BLaER1 (cell line): Measurements from ENCODE around the gene DNASE1.

Experiments used
- H3K27ac ChIP-seq: shearing (Covaris generic); formaldehyde crosslinking; 2 replicates; pipeline ENCODE4 v1.8.1; 2022
- H3K27me3 ChIP-seq: shearing (Covaris generic); formaldehyde crosslinking; 2 replicates; pipeline ENCODE4 v1.8.1; 2022
- H3K36me3 ChIP-seq: shearing (Covaris generic); formaldehyde crosslinking; 2 replicates; pipeline ENCODE4 v1.8.1; 2022
- H3K4me1 ChIP-seq: shearing (Covaris generic); formaldehyde crosslinking; 2 replicates; pipeline ENCODE4 v1.8.1; 2022
- H3K4me2 ChIP-seq: shearing (Covaris generic); formaldehyde crosslinking; 2 replicates; pipeline ENCODE4 v1.8.1; 2022
- H3K4me3 ChIP-seq: shearing (Covaris generic); formaldehyde crosslinking; 2 replicates; pipeline ENCODE4 v1.8.1; 2022
- H3K9ac ChIP-seq: shearing (Covaris generic); formaldehyde crosslinking; 2 replicates; pipeline ENCODE4 v1.8.1; 2022
- H3K9me3 ChIP-seq: shearing (Covaris generic); formaldehyde crosslinking; 2 replicates; pipeline ENCODE4 v1.8.1; 2022
- H4K20me1 ChIP-seq: shearing (Covaris generic); formaldehyde crosslinking; 2 replicates; pipeline ENCODE4 v1.8.1; 2022
- Cebpa-rat ChIP-seq: shearing (Covaris generic); IDR thresholded peaks from 2 replicates; pipeline ENCODE4 v1.8.1; 2022

The DNASE1 gene

GRCh38 chr16:3640632-3641501 is 13.6 kb upstream of the DNASE1 start:
- H3K4me1 ChIP-seq, result peaks cover 55% of the 10 kb centered on the region
- H3K27ac ChIP-seq, result no peak overlapping the region
- H3K4me2 ChIP-seq, result no peak overlapping the region
- no peak for TF ChIP-seq Cebpa-rat
- peaks cover 28% of the 10 kb centered on the region; the same call in 1 of the 2 replicates for H4K20me1 ChIP-seq
- H3K36me3 ChIP-seq, result peaks cover 28% of the 10 kb centered on the region
- H3K9ac ChIP-seq, result no peak overlapping the region
- H3K9me3 ChIP-seq, result no peaks in the 10 kb centered on the region
- no peak overlapping the region for H3K4me3 ChIP-seq
- H3K27me3 ChIP-seq, result no peaks in the 10 kb centered on the region

- H3K9me3 ChIP-seq, result no peaks in the 10 kb centered on the region
- H3K4me2 ChIP-seq, result peak overlapping the region; percentile 46
- no peaks in the 10 kb centered on the region for H3K27me3 ChIP-seq
- peaks cover 28% of the 10 kb centered on the region; the same call in 1 of the 2 replicates for H4K20me1 ChIP-seq
- no peak overlapping the region for H3K4me3 ChIP-seq
- H3K36me3 ChIP-seq, result peaks cover 28% of the 10 kb centered on the region
- no peak for TF ChIP-seq Cebpa-rat
- 0 out of 2 replicates have a peak overlapping the region, but pooled peaks have one; percentile 37 for H3K9ac ChIP-seq
- no peak overlapping the region for H3K27ac ChIP-seq
- H3K4me1 ChIP-seq, result peaks cover 62% of the 10 kb centered on the region
Measured at GRCh38 chr16:3641801-3642396, 12.6 kb upstream of the DNASE1 start.

GRCh38 chr16:3642397-3643094 is 11.9 kb upstream of the DNASE1 start:
- Histone ChIP-seq H3K27ac (0 out of 2 replicates have a peak overlapping the region, but pooled peaks have one; percentile 19), H3K9ac (0 out of 2 replicates have a peak overlapping the region, but pooled peaks have one; percentile 37), H3K27me3 (no peaks in the 10 kb centered on the region), H3K4me2 (peak overlapping the region; percentile 46), H3K4me3 (no peak overlapping the region), H4K20me1 (peaks cover 28% of the 10 kb centered on the region; the same call in 1 of the 2 replicates), H3K36me3 (peaks cover 33% of the 10 kb centered on the region), H3K4me1 (peaks cover 60% of the 10 kb centered on the region), H3K9me3 (no peaks in the 10 kb centered on the region)
- TF ChIP-seq Cebpa-rat, result no peak

GRCh38 chr16:3643095-3643730 is 11.3 kb upstream of the DNASE1 start:
- Histone ChIP-seq H3K27ac (0 out of 2 replicates have a peak overlapping the region, but pooled peaks have one; percentile 19), H3K9me3 (no peaks in the 10 kb centered on the region), H3K4me1 (peaks cover 53% of the 10 kb centered on the region), H3K36me3 (peaks cover 39% of the 10 kb centered on the region), H4K20me1 (peaks cover 28% of the 10 kb centered on the region; the same call in 1 of the 2 replicates), H3K9ac (0 out of 2 replicates have a peak overlapping the region, but pooled peaks have one; percentile 37), H3K4me2 (peak overlapping the region; percentile 46), H3K27me3 (no peaks in the 10 kb centered on the region), H3K4me3 (no peak overlapping the region)
- TF ChIP-seq Cebpa-rat, result no peak

- peaks cover 42% of the 10 kb centered on the region for H3K36me3 ChIP-seq
- H3K4me2 ChIP-seq, result peak overlapping the region; percentile 81
- H3K4me3 ChIP-seq, result no peak overlapping the region
- no peaks in the 10 kb centered on the region for H3K9me3 ChIP-seq
- H3K27ac ChIP-seq, result peak overlapping the region; percentile 64
- TF ChIP-seq Cebpa-rat, result no peak
- H3K27me3 ChIP-seq, result no peaks in the 10 kb centered on the region
- H4K20me1 ChIP-seq, result peaks cover 28% of the 10 kb centered on the region; the same call in 1 of the 2 replicates
- H3K9ac ChIP-seq, result no peak overlapping the region
- H3K4me1 ChIP-seq, result peaks cover 52% of the 10 kb centered on the region
Measured at GRCh38 chr16:3645108-3645503, 9.4 kb upstream of the DNASE1 start.

- Histone ChIP-seq H3K27me3 (no peaks in the 10 kb centered on the region), H3K36me3 (peaks cover 39% of the 10 kb centered on the region), H3K4me3 (no peak overlapping the region), H3K4me2 (peak overlapping the region; percentile 81), H3K4me1 (peaks cover 52% of the 10 kb centered on the region), H4K20me1 (peaks cover 21% of the 10 kb centered on the region; the same call in 1 of the 2 replicates), H3K9ac (peak overlapping the region; percentile 47; the same call in 1 of the 2 replicates), H3K9me3 (no peaks in the 10 kb centered on the region), H3K27ac (peak overlapping the region; percentile 64)
- TF ChIP-seq Cebpa-rat, result peak; percentile 79
Measured at GRCh38 chr16:3645504-3646347, 8.8 kb upstream of the DNASE1 start.

GRCh38 chr16:3646348-3646920 is 8.1 kb upstream of the DNASE1 start:
- H3K36me3 ChIP-seq, result peaks cover 39% of the 10 kb centered on the region
- no peaks in the 10 kb centered on the region for H3K9me3 ChIP-seq
- peaks cover 49% of the 10 kb centered on the region for H3K4me1 ChIP-seq
- peak overlapping the region; percentile 81 for H3K4me2 ChIP-seq
- no peak for TF ChIP-seq Cebpa-rat
- H3K9ac ChIP-seq, result 0 out of 2 replicates have a peak overlapping the region, but pooled peaks have one; percentile 47
- no peaks in the 10 kb centered on the region for H3K27me3 ChIP-seq
- H3K27ac ChIP-seq, result peak overlapping the region; percentile 64
- no peak overlapping the region for H3K4me3 ChIP-seq
- H4K20me1 ChIP-seq, result peaks cover 17% of the 10 kb centered on the region; the same call in 1 of the 2 replicates

GRCh38 chr16:3650631-3651265 is 3.7 kb upstream of the DNASE1 start:
- Histone ChIP-seq H3K4me1 (peaks cover 16% of the 10 kb centered on the region), H3K27ac (no peak overlapping the region), H3K4me3 (no peak overlapping the region), H4K20me1 (peaks cover 13% of the 10 kb centered on the region; the same call in 1 of the 2 replicates), H3K4me2 (no peak overlapping the region), H3K9ac (no peak overlapping the region), H3K36me3 (peaks cover 67% of the 10 kb centered on the region), H3K27me3 (no peaks in the 10 kb centered on the region), H3K9me3 (no peaks in the 10 kb centered on the region)
- TF ChIP-seq Cebpa-rat, result no peak
